Measurements from ENCODE around the gene CDH13.

The CDH13 gene

GRCh38 chr16:83307594-83307992 lies 680.8 kb downstream of the CDH13 start:
- ATAC-seq (no peak), DNase-seq (no peak)

- ATAC-seq (no peak), DNase-seq (no peak)
These were observed 681.6 kb downstream of the CDH13 start for GRCh38 chr16:83308414-83308813.

GRCh38 chr16:83310816-83311215 lies 684.0 kb downstream of the CDH13 start:
- DNase-seq (no peak), ATAC-seq (no peak)

GRCh38 chr16:83312015-83312717 lies 685.4 kb downstream of the CDH13 start:
- DNase-seq (no peak), ATAC-seq (no peak)

GRCh38 chr16:83312718-83313245 lies 686.0 kb downstream of the CDH13 start:
- DNase-seq: no peak
- no peak for ATAC-seq

GRCh38 chr16:83315271-83315670 lies 688.5 kb downstream of the CDH13 start:
- DNase-seq (no peak), ATAC-seq (no peak)

- DNase-seq (no peak), ATAC-seq (no peak)
These were observed 689.7 kb downstream of the CDH13 start for GRCh38 chr16:83316458-83316857.

GRCh38 chr16:83318390-83318789 lies 691.6 kb downstream of the CDH13 start:
- DNase-seq (no peak), ATAC-seq (no peak)

GRCh38 chr16:83328936-83329335 lies 702.2 kb downstream of the CDH13 start:
- ATAC-seq: no peak
- no peak for DNase-seq

- no peak for DNase-seq
These were observed 702.7 kb downstream of the CDH13 start for GRCh38 chr16:83329441-83329840.

GRCh38 chr16:83330251-83330650 lies 703.5 kb downstream of the CDH13 start:
- ATAC-seq (no peak), DNase-seq (no peak)

More at GRCh38 chr16:83329441-83329840, 702.7 kb downstream of the CDH13 start:
- no peak for ATAC-seq

GRCh38 chr16:83335076-83335475 lies 708.3 kb downstream of the CDH13 start:
- DNase-seq: no peak

GRCh38 chr16:83336603-83337002 lies 709.8 kb downstream of the CDH13 start:
- ATAC-seq: no peak
- DNase-seq: no peak

More at GRCh38 chr16:83335076-83335475, 708.3 kb downstream of the CDH13 start:
- no peak for ATAC-seq

- DNase-seq: no peak
- no peak for ATAC-seq
These were observed 711.4 kb downstream of the CDH13 start for GRCh38 chr16:83338138-83338537.

GRCh38 chr16:83338941-83339340 lies 712.2 kb downstream of the CDH13 start:
- DNase-seq: no peak
- no peak for ATAC-seq

- ATAC-seq: no peak
- DNase-seq: no peak
These were observed 717.2 kb downstream of the CDH13 start for GRCh38 chr16:83343935-83344366.

GRCh38 chr16:83345846-83346640 lies 719.3 kb downstream of the CDH13 start:
- ATAC-seq (no peak), DNase-seq (no peak)

GRCh38 chr16:83348991-83349390 lies 722.2 kb downstream of the CDH13 start:
- ATAC-seq (no peak), DNase-seq (no peak)

- ATAC-seq (no peak), DNase-seq (no peak)
These were observed 723.7 kb downstream of the CDH13 start for GRCh38 chr16:83350481-83350880.

- DNase-seq (no peak), ATAC-seq (no peak)
These were observed 725.1 kb downstream of the CDH13 start for GRCh38 chr16:83351846-83352245.

GRCh38 chr16:83353241-83353640 lies 726.5 kb downstream of the CDH13 start:
- ATAC-seq (no peak), DNase-seq (no peak)

GRCh38 chr16:83354015-83354414 lies 727.2 kb downstream of the CDH13 start:
- DNase-seq (no peak), ATAC-seq (no peak)

- DNase-seq (no peak), ATAC-seq (no peak)
These were observed 728.9 kb downstream of the CDH13 start for GRCh38 chr16:83355570-83356218.
